GM21423 (cell line): ENCODE data around the gene IGFBP4.

Source experiments
- ATAC-seq: cut with Tn5 transposase; IDR thresholded peaks from one replicate; pipeline ENCODE4 v1.9.1; 2021; ENCODE audit warnings: mild to moderate bottlenecking, moderate library complexity; ENCODE audit not compliant: unreplicated experiment

The IGFBP4 gene

GRCh38 chr17:40431231-40431602 is 12.0 kb upstream of the IGFBP4 start:
- no peak for ATAC-seq

DNA sequence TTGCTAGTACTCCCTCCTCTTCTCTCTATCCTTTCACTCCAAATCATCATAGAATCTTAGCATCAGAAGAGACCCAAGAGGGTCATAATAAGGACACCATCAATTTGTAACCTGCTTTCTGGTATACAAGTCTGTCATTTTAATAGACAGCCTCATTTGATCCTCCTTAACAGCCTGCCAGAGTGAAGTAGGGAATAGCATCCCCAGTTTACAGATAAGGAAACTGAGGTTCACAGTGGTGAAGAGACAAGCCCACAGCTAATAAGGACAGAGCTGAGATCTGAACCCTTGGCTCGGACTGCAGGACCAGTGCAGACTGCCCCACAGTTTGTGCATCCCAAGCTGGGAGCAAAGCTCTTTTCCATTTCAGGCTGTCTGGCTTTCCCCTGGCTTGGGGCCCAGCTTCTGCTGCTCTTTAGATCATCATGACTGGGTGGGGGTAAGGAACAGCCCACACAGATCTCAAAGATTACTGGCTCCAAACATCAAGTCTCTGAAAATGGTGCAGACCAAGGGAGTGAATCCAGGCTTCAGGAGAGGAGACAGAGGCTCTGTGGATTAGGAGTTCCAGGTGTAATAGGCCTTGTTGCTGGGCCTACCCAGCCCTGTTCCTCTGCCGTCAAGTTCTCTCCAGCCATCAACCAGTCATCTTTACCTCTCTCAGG is 10.3 kb upstream of the IGFBP4 start:
- ATAC-seq, result no peak

DNA sequence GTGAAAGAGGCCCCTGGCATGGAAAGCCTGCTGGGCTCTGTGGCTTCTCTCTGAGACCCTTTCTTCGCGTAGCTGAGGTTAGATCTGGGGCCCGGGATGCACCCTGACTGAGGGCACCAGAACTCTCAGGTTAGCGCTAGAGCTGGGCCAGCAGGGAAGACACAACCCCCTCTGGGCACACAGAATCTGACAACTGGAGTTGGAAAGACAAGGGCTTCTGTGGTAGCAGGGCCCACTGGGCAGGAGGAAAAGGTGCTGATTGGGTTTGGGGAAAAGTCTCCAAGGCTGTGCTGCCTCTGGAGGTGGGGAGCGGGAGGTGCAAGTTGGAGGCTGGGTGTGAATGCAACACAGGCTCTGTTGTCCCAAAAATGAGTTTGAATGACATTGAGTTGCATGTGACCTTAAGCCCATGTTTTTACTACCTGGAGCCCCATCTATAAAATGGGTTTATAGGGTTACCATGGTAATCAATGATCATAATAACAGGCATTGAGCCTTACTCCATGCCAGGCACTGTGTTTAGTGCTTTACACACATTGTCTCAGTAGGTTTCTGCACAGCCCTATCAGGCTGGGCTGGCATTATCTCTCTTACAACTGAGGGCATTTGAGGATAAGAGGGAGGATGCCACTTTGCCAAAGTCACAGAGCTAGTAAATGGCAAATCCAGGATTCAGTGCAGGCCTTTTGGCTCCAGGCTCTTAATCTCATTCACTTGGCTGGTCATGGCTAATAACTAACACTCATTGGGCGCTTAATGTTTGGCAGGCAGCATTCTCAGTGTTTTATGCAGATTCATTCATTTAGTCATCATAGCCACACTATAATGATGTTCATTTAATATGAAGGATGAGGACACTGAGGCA is 9.5 kb upstream of the IGFBP4 start:
- no peak for ATAC-seq

DNA sequence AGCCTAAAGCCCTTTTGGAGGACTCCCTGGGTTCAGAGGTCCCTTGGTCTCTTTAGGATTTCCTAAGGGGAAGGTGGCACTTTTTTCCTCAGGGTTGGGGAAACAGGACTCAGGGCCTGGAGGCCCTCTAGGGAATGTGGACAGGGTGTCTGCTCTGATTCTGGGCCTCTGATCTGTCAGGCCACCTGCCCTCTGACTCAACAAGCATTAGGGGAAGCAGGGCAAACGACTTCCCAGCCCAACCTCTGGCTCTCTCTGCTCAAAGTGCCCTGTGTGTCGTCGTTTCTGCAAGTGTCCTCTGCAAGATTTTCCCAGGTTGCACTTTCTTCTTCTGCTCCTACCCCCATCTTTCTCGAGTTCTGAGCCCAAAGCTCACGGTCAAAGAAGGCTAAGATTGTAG is 6.6 kb upstream of the IGFBP4 start:
- ATAC-seq, result no peak

- ATAC-seq, result no peak
These were observed 6.0 kb upstream of the IGFBP4 start for GRCh38 chr17:40437095-40437732.

DNA sequence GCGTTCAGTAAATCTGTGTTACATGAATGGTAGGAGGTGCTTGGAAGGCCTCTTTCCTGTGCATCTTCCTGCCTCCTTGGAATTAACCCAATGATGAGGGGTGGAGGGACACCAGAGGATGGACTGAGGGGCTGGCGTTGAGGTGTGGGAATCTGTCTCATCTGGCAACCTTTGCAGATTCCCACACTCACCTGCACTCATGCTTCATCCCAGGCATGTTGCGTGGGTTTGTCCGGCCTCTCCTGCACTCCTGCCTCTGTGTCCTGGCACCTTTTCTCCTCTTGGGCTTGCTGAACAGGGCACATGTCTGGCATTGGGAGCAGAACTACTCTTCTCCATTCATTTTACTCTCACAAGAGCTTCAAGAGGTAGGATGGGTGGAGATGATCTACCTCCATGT is 3.1 kb upstream of the IGFBP4 start:
- ATAC-seq, result no peak

DNA sequence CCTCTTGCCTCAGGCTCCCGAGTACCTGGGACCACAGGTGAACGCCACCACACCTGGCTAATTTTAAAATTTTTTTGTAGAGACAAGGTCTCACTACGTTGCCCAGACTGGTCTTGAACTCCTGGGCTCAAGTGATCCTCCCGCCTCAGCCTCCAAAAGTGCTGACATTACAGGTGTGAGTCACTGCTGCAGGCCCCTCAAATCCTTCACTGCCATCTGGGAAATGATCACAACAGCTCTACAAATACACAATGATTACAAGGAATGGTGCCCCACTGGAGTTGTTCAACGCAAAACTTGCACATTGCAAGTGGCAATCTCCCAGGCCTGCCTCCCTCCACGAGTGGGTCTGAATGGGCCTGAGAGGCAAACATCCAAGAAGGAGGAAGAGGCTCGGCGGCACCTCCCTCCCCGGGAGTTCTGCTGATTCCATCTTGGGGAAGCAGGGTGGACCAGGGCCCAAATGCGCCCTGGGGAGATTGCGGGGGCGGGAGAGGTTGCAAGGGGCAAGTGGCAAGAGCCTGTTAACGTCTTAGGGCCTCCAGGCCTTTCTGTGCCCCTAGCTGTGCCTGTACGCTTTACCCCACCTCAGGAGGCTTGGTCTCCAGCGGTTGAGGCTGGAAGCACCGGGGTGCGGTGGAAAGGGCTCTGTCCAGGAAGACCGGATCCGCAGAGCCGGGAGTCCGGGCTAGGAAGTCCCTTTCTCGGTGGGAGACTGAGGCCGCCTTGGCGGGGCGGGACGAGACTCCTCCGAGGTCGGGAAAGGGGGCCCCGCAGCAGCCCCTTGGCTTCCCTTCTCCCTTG is 656 bp upstream of the IGFBP4 start:
- ATAC-seq, result no peak

DNA sequence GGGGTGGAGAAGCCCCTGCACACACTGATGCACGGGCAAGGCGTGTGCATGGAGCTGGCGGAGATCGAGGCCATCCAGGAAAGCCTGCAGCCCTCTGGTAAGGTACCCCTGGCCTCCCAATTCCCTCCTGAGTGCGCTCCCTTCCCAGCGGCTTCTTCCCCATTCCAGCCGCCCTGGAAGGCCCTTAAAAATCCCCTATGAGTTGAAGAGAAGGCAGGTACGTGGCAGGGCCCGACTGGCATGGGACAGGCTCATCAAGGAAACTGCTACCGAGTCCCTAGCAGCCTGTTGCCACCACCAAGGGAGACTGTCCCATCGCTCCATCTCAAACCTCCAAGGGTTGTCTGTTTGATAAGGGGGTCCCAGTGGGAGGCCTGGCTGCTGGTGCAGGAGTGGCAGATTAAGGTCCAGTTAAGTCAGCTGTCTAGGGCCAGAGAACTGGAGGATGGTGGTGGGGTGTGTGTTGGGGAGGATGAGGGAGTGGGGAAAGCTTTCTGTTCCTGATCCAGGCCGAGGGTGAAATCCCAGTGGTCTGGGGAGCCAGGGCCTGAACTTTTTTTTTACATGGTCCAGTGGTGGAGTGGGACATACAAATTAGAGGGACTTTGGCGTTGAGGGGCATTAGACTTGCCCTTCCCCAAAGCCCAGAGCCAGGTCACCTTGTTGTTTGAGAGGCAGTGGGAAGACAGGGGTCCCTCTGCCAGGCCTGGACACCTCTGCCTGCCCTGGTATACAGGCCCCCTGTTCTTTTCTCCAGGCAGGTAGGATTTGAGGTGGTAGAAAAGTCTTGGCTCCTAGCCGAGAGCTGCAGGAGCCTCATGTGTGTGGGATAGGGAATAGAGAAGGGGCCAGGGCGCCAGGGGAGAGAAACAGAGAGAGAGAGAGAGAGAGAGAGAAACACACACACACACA is 994 bp downstream of the IGFBP4 start:
- no peak for ATAC-seq

GRCh38 chr17:40445751-40446468 is 2.7 kb downstream of the IGFBP4 start:
- no peak for ATAC-seq

GRCh38 chr17:40447148-40447644 is 3.9 kb downstream of the IGFBP4 start:
- no peak for ATAC-seq

DNA sequence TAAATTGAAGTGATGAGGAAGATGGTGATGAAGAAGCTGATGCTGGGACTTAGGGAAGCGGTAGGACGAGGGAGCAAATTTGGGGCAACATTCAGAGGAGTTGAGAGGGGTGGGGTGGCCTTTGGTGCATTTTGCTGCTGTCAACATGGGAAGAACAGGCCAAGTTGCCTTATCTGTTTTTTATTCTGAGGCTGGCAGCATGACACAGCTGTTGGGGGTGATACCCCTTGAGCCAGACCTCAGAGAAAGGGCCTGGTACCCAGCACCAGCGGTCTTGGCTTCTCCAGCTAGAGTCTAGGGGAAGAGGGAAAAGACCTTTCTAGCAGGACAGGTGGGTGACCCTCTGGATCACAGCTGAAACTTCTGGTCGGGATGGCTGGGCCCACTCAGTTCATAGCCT is 4.6 kb downstream of the IGFBP4 start:
- no peak for ATAC-seq

DNA sequence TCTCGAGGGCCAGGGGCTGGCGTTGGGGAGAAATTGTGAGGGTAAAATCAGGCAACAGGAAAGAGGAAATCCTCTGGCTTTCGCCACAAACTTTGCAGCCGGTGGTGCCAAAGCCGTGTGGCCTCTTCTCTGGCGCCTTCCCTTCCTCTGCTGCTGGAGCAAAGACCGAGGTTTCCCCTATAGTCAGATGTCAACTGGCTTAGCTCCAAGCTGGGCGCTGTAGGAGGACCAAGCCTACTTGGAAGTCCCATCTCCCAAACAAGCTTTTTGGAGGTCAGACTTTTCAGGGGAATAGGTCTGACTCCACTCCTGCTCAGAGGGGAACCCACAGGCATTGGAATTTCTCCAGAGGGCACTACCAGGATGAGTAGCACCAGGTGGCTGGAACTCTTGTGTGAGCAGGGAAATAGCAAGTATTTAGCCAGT is 5.0 kb downstream of the IGFBP4 start:
- ATAC-seq, result no peak

DNA sequence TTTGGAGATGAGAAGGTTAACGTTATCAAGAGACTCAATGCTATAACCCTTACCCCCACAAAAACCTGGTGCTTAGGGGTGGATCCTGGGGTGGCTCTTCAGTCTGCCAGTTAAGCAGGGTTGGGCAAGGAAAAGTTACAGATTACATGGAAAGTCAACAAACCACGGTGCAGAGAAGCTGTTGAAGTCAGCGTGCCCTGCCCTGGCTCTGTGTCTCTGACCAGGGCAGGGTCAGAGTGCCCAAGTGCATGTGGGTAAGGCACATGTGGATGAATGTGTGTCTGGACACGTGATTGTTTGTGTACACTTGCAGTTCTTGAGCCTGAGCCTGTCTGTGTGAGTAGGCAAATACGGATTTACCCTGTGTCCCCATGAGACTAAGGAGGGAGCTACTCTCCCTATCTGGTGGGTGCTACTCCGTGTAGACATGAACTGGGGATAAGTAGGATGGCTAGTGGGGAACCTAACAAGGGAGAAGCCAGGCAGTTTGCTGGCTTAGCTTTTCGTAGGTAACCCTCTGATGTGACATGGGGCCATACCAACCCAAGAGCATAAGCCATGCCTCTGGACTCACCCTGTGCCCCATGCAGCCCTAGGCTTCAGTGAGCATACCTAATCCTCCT is 5.5 kb downstream of the IGFBP4 start:
- no peak for ATAC-seq

DNA sequence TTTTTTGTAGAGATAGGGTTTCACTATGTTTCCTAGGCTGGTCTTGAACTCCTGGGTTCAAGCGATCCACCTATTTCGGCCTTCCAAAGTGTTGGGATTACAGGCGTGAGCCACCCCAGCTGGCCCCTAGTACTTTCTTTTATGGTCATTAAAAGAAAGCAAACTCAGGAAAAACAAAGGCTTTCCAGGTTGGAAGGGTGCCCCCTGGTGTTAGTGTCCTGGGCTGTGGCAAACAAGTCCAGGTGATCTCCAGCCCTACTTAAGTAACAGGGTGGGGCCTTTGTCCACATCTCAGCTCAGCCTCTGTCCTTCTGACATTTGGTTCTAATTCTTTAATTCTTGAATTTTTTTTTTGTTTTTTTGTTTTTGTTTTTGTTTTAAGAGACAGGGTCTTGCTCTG is 6.9 kb downstream of the IGFBP4 start:
- no peak for ATAC-seq

DNA sequence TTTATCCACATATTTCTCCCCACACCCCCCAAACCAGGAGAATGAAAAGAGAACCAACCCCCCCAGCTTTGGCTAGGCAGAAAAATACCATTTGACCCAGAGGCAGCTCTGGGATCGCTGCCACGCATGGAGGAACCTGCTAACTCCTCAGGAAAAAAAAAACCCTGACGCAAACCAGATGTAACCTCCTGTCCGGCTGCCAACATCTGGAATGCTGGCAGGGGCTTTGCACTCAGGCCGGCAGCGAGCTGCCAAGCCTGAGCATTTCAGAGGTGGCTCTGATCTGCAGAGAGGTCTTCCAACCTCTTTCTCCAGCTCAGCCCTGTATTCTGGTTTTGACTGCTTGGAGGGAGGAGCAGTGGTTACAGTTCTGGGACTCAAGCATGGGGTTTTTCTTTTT is 8.2 kb downstream of the IGFBP4 start:
- ATAC-seq, result no peak

- ATAC-seq, result no peak
These were observed 9.1 kb downstream of the IGFBP4 start for GRCh38 chr17:40452216-40452787.

- ATAC-seq, result no peak
These were observed 9.7 kb downstream of the IGFBP4 start for GRCh38 chr17:40452921-40453378.

DNA sequence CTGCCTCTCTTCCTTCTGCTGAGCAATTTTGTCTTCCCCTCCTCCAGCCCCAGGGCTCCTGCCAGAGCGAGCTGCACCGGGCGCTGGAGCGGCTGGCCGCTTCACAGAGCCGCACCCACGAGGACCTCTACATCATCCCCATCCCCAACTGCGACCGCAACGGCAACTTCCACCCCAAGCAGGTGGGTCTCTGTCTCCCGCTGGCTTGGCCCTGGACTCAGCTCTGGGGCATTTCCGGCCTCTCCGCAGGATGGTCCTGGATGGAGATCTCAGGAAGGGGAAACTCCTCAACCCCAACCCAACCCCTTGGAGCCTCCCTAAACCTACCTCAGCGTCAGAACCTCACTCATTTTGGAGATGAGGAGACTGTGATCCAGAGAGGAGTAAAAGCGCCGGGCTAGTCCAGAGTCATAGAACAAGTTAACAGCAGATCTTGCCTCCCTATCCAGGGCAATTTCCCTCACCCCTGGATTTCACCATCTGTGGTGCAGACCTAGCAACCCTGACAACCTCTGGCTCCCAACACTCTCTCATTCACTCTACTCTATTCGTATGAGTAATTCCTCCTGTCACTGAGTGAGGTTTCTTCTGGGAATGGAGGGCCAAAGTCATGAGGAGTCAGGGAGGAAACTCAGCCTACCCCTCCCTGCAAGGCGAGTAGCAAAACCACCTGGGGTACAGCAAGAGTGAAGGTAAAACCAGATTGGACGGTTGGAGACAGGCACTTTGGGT is 10.8 kb downstream of the IGFBP4 start:
- no peak for ATAC-seq
